Measurements from ENCODE around the gene USH2A.

- TF ChIP-seq POLR2A (IDR thresholded peaks at IDR 0.05) = no peak
- TF ChIP-seq CTCF (IDR thresholded peaks at IDR 0.05) = no peak
These were observed 76.7 kb downstream of the USH2A start for GRCh38 chr1:216346526-216346925.
